ENCODE data around the gene SGPP2. TPM values are rescaled to one million over a fixed set of nuclear protein-coding genes. Genes with fewer than 3 reads are reported as not detected.
"Not testable (repeated sequence)": the region's sequence is repeated elsewhere in the genome, so short reads cannot be mapped to it uniquely, and the experiment has no call there.

SGPP2 gene
- total RNA-seq, 2 donors from 2014 or later, result 4.5 to 5.1 TPM

DNA sequence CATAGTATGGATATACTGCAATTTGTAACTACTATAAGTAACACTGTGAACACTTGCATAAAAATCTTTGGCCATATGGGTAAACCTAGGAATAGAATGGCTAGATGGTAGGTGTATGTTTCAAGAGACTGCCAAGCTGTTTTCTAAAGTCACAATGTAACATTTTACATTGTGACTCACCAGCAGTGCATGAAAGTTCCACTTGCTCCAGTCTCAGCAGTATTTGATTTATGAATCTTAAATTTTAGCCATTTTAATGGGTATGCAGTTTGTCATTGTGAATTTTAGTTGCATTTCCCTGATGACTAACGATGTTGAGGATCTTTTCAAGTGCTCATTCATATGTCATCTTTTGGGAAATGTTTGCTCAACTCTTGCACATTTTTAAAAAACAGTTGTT, 145.5 kb downstream of the SGPP2 start:
- Mint-ChIP-seq H3K27me3 (no peaks in the 10 kb centered on the region), H3K27ac (no peak overlapping the region), H3K36me3 (ENCODE audit: low read depth) (peaks cover 14% of the 10 kb centered on the region), H3K4me3 (no peak overlapping the region), H3K4me1 (peaks cover 8% of the 10 kb centered on the region)
- no peaks in the 10 kb centered on the region for H3K9me3 ChIP-seq (ENCODE audit: control insufficient read depth, low read length, poor library complexity, severe bottlenecking)
- ATAC-seq (no peak), DNase-seq (no peak)

DNA sequence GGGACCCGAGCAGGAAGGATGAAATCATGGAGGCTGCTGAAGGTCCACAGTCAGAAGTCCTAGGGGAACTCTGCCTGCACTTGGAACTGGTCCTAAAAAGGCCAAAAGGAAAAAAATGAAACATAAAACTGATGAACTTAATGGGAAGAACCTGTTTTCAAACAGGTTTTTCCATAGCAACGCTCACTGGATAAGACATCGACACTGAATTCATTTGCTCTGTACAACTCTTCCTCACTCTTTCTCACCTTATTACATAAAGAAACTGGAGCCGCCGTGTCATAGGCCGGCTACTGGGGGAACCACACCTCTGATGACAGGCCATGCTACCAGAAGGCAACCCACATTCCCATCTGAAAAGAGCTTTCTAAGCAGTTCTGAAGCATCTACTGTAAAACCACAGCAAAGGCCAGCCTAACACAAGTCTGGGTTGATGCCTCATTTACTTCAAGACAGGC, 147.9 kb downstream of the SGPP2 start:
- peaks cover 11% of the 10 kb centered on the region for H3K36me3 Mint-ChIP-seq (ENCODE audit: low read depth)
- H3K27me3 Mint-ChIP-seq, result no peaks in the 10 kb centered on the region
- H3K4me1 Mint-ChIP-seq, result peaks cover 8% of the 10 kb centered on the region

DNA sequence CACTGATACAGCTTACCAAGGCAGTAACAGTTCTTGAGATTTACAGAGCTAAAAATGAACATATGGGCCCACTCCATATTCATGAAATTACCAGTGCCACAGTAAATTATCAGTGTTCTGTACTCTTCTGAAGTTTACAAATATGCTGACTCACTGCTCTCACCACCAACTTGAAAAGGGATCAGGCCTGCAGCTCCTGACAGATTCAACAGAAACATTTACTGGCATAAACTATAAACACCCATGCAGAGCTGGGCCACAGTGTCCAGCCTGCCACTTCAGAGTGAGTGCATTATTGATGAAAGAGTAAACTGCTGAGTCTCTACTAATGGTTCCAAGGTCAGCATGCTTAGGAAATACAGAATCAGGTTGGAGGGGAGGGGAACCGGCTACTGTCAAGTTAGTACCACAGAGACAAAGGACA, 148.4 kb downstream of the SGPP2 start:
- peaks cover 8% of the 10 kb centered on the region for H3K4me1 Mint-ChIP-seq
- H3K9me3 ChIP-seq (ENCODE audit: control insufficient read depth, low read length, poor library complexity, severe bottlenecking), result no peaks in the 10 kb centered on the region
- no peak overlapping the region for H3K27ac Mint-ChIP-seq
- DNase-seq (no peak), ATAC-seq (no peak)
- H3K4me3 Mint-ChIP-seq, result no peak overlapping the region
- H3K36me3 Mint-ChIP-seq (ENCODE audit: low read depth), result peaks cover 11% of the 10 kb centered on the region
- H3K27me3 Mint-ChIP-seq, result no peaks in the 10 kb centered on the region

More for the DNA sequence above, 147.9 kb downstream of the SGPP2 start:
- no peak overlapping the region for H3K27ac Mint-ChIP-seq
- H3K4me3 Mint-ChIP-seq, result no peak overlapping the region
- no peaks in the 10 kb centered on the region for H3K9me3 ChIP-seq (ENCODE audit: control insufficient read depth, low read length, poor library complexity, severe bottlenecking)
- no peak for DNase-seq
- ATAC-seq, result no peak

DNA sequence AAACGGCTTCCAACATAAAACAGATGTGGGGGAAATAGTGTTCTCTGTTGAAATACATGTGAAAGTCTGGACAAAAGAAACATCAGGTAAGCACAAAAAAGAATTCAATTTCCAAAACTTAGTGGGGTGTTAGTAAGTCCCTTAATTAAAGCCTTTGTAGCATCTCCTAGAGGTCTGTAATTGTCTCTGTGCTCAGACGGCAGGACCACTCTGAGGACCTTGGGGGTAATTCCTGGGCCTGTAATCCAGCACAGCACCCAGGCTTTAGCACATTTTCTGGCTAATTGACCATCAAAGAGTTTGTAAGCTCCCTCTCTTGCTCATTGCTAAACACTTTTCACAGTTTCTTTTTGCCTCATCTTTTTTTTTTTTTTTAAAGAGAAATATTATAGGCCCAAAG, 151.3 kb downstream of the SGPP2 start:
- no peak for ATAC-seq
- Mint-ChIP-seq H3K36me3 (ENCODE audit: low read depth) (peaks cover 9% of the 10 kb centered on the region), H3K4me1 (peaks cover 12% of the 10 kb centered on the region), H3K4me3 (no peak overlapping the region), H3K27ac (no peak overlapping the region), H3K27me3 (no peaks in the 10 kb centered on the region)
- H3K9me3 ChIP-seq (ENCODE audit: control insufficient read depth, low read length, poor library complexity, severe bottlenecking), result no peaks in the 10 kb centered on the region
- DNase-seq, result no peak

DNA sequence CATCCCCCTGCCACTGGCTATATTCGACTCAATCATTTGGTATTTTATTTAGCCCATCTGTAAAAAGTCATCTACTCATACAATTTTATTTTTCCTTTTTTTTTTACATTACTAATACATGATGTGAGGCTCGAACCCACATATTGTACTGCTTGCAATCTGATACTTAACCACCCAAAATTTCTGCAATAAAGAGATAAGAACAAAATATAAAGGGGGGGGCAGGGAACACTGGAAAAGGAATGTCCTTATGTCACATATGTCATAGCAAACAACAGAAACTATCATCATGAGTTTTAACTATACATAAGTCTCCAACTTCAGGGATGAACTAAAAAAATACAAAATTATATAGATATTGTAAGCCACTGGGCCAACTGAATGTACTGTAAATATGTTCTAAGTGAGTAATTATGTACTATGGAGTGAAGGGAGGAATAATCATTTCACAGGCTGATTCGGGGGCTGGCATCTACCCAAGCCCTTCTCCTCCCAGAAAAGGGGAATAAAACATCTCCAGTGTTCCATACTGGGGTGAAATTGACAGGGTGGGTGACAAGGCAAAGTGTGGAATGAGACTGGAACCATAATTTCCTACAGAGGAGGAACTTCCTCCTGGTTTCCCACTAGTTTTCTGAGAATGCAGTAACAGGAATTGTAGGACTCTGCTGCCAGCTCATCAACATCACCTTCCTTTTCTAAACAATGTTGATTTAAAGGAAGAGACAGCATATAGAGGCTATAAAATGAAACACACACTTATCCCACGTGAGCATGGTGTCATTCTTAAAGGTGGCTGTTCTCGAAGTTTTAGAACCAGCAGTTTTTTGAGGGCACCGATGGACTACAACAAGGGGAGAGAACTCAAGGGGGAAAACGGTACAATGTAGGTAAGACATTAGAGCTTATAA, 152.1 kb downstream of the SGPP2 start:
- ATAC-seq, result no peak
- Mint-ChIP-seq H3K27me3 (no peaks in the 10 kb centered on the region), H3K4me1 (peaks cover 12% of the 10 kb centered on the region), H3K4me3 (no peak overlapping the region), H3K27ac (no peak overlapping the region), H3K36me3 (ENCODE audit: low read depth) (peaks cover 8% of the 10 kb centered on the region)
- DNase-seq, result no peak
- H3K9me3 ChIP-seq (ENCODE audit: control insufficient read depth, low read length, poor library complexity, severe bottlenecking), result no peaks in the 10 kb centered on the region

DNA sequence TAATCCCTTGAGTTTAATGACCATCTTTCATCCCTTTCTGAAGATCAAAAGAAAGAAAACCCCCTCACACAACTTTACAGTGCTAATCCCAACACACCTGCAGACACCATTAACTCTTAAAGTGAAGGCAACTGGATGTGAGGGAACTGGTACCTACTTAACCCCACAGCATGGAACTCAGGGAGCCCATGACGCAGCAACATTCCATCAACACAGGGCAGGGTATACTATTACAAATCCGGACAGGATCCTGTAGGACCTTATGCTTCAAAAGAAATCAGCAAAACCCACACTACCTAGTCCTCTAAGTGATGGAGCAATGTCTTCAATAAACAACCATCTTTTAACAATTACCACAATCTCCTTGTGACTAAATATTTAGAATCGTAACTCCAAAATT, 153.0 kb downstream of the SGPP2 start:
- H3K4me3 Mint-ChIP-seq, result no peak overlapping the region
- ATAC-seq, result no peak

DNA sequence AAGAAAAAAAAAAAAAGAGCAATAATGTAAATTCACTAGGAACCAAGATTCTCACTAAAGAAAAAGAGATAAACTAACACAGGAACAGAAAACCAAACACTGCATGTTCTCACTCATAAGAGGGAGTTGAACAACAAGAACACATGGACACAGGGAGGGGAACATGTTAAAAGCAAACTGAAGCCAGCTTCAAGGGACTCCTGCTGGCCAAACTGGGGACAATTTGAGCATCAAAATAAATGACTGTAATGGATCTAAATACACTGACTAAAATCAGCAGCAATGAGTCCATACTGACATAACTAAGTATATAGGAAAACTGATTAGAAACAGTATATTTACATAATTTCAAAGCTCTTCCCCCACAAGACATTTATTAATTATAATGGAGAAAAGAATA, 158.6 kb downstream of the SGPP2 start:
- Mint-ChIP-seq H3K36me3 (ENCODE audit: low read depth) (peaks cover 6% of the 10 kb centered on the region), H3K27ac (no peak overlapping the region), H3K27me3 (no peaks in the 10 kb centered on the region), H3K4me3 (no peak overlapping the region), H3K4me1 (peaks cover 23% of the 10 kb centered on the region)
- DNase-seq (no peak), ATAC-seq (no peak)
- no peaks in the 10 kb centered on the region for H3K9me3 ChIP-seq (ENCODE audit: control insufficient read depth, low read length, poor library complexity, severe bottlenecking)

More for the DNA sequence above, 153.0 kb downstream of the SGPP2 start:
- no peaks in the 10 kb centered on the region for H3K9me3 ChIP-seq (ENCODE audit: control insufficient read depth, low read length, poor library complexity, severe bottlenecking)
- DNase-seq, result no peak
- peaks cover 2% of the 10 kb centered on the region for H3K36me3 Mint-ChIP-seq (ENCODE audit: low read depth)
- peaks cover 16% of the 10 kb centered on the region for H3K4me1 Mint-ChIP-seq
- H3K27ac Mint-ChIP-seq, result no peak overlapping the region
- H3K27me3 Mint-ChIP-seq, result no peaks in the 10 kb centered on the region

DNA sequence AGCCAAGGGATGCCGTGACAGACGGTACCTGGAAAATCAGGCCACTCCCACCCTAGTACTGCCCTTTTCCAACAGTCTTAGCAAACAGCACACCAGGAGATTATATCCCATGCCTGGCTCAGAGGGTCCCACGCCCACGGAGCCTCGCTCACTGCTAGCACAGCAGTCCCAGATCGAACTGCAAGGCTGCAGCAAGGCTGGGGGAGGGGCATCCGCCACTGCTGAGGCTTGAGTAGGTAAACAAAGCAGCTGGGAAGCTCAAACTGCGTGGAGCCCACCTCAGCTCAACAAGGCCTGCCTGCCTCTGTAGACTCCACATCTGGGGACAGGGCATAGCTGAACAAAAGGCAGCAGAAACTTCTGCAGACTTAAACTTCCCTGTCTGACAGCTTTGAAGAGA, 160.2 kb downstream of the SGPP2 start:
- H3K36me3 Mint-ChIP-seq (ENCODE audit: low read depth); H3K27ac Mint-ChIP-seq; H3K4me3 Mint-ChIP-seq: not testable (repeated sequence)

DNA sequence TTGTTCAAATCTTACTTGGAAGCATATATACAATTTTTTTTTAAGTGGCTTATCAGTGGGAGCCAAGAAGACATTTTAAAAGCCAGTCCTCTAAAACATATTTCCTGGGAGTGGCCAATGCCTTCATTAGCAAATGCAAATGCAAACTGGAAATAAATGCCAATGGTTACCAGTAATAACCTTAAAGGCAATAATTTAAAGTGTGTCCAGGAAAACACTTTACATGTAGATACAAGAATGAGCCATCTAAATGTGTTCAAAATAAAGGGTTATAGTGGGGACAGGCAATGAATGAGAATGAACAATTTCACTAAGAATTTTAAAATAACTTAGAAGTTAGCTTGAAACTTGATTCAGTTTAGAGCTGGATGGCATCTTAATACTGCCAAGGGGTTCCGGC, 167.3 kb downstream of the SGPP2 start:
- H3K36me3 Mint-ChIP-seq (ENCODE audit: low read depth), result peaks cover 2% of the 10 kb centered on the region
- no peak for ATAC-seq
- no peak for DNase-seq
- H3K27ac Mint-ChIP-seq, result no peak overlapping the region
- H3K4me3 Mint-ChIP-seq, result no peak overlapping the region
- H3K4me1 Mint-ChIP-seq, result peaks cover 4% of the 10 kb centered on the region
- no peaks in the 10 kb centered on the region for H3K27me3 Mint-ChIP-seq
- H3K9me3 ChIP-seq (ENCODE audit: control insufficient read depth, low read length, poor library complexity, severe bottlenecking), result no peaks in the 10 kb centered on the region

More for the DNA sequence above, 160.2 kb downstream of the SGPP2 start:
- not testable (repeated sequence) for H3K9me3 ChIP-seq (ENCODE audit: control insufficient read depth, low read length, poor library complexity, severe bottlenecking); DNase-seq; ATAC-seq; H3K27me3 Mint-ChIP-seq
- peaks cover 19% of the 10 kb centered on the region for H3K4me1 Mint-ChIP-seq

DNA sequence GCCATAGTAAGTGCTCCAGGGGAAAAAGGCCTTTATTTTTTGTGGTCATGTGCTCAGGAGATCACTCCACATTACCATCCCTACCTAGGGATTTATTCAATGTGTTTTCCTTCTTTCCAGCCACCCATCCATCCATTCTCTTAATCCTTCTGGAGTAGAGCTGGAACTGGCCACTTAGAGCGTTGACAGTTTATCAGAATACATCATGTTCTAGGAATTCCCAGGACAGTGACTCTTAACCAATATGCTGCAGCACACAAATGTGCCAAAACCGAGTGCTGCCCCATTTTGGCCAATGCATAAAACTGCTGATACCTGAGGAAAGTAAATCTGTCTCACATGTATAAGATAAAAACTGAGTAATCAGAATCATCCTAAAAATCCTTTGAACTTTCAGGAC, 167.8 kb downstream of the SGPP2 start:
- H3K4me3 Mint-ChIP-seq, result no peak overlapping the region
- H3K27me3 Mint-ChIP-seq, result no peaks in the 10 kb centered on the region
- H3K27ac Mint-ChIP-seq, result no peak overlapping the region
- peaks cover under 1% of the 10 kb centered on the region for H3K4me1 Mint-ChIP-seq
- no peaks in the 10 kb centered on the region for H3K9me3 ChIP-seq (ENCODE audit: control insufficient read depth, low read length, poor library complexity, severe bottlenecking)
- DNase-seq (no peak), ATAC-seq (no peak)
- H3K36me3 Mint-ChIP-seq (ENCODE audit: low read depth), result peaks cover 2% of the 10 kb centered on the region

DNA sequence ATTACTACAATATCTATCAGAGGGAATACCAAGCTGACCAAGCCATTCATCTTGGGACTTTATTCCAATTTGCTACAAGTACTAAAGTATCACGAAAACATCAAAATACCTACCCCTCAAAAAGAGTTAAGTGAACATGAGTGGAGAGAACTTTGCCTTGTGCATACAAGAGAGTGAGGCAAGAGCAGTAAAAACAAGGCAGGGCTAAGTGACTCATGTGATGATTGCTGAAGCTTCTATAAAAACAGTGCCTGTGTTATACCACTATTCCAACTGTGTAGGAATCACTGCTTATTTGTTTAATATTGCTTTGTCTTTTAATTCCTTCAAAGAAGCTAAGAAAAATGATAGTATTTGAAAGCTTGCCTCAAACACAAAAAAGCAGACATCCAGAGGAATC, 170.3 kb downstream of the SGPP2 start:
- H3K9me3 ChIP-seq (ENCODE audit: control insufficient read depth, low read length, poor library complexity, severe bottlenecking), result no peaks in the 10 kb centered on the region
- H3K36me3 Mint-ChIP-seq (ENCODE audit: low read depth), result peaks cover 5% of the 10 kb centered on the region
- no peak overlapping the region for H3K4me3 Mint-ChIP-seq
- no peak overlapping the region for H3K27ac Mint-ChIP-seq
- DNase-seq (no peak), ATAC-seq (no peak)
- no peaks in the 10 kb centered on the region for H3K4me1 Mint-ChIP-seq
- H3K27me3 Mint-ChIP-seq, result no peaks in the 10 kb centered on the region

DNA sequence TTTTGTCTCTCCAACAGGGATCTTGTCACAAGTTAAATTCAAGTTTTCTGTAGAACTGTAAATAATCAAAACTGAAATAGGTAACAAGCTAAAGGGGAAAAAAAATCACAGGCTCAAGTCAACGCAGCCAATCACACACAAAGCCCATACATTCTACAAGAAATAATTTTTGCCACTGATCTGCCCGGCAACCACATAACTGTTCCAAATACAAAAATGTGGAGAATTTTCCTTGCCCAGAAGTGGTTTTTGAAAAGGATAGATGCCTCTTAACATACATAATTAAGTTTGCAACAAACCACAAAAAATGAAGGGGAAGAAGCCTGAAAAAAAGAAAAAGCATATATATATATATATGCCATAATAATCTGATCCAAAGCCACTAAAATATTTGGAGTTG, 171.2 kb downstream of the SGPP2 start:
- Mint-ChIP-seq H3K27ac (no peak overlapping the region), H3K4me1 (no peaks in the 10 kb centered on the region), H3K4me3 (no peak overlapping the region), H3K36me3 (ENCODE audit: low read depth) (peaks cover 3% of the 10 kb centered on the region), H3K27me3 (no peaks in the 10 kb centered on the region)
- DNase-seq (no peak), ATAC-seq (no peak)
- H3K9me3 ChIP-seq (ENCODE audit: control insufficient read depth, low read length, poor library complexity, severe bottlenecking), result no peaks in the 10 kb centered on the region

DNA sequence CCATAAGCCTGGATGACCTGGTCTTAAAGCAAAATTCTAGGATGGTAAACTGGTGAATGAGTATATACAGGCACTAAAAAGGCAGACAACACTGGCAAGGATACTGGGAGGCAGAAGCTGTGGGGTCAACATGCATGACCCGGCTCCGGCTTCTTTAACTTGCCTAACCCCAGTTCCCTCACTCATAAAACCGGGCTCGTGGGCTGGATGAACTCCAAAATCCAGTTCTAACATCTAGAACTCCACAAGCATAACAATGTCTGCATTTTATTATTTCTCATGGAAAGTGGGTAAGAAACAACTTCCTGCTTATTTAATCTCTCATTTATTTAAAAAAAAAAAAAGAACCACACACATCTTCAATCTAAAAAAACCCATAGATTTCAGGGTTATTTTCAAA, 174.3 kb downstream of the SGPP2 start:
- Mint-ChIP-seq H3K4me1 (no peaks in the 10 kb centered on the region), H3K36me3 (ENCODE audit: low read depth) (peaks cover 3% of the 10 kb centered on the region), H3K4me3 (no peak overlapping the region), H3K27me3 (no peaks in the 10 kb centered on the region), H3K27ac (no peak overlapping the region)
- DNase-seq, result no peak
- no peak for ATAC-seq
- no peaks in the 10 kb centered on the region for H3K9me3 ChIP-seq (ENCODE audit: control insufficient read depth, low read length, poor library complexity, severe bottlenecking)

DNA sequence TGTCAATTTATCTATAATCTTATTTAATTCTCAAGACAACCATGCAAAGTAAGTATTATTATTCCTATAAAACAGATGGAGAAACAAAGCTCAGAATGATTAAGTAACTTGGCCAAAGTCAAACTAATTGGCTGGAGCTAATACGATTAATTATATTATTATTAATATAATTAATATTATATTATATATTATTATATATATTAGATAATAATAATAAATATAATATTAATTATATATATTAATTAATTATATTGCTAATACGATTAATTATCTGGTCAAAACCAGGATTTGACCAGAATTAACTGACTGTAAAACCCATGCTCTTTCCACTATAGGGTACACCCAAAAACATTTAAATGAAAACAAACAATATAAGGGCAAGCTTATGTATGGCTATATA, 179.2 kb downstream of the SGPP2 start:
- peaks cover 4% of the 10 kb centered on the region for H3K4me1 Mint-ChIP-seq
- H3K27me3 Mint-ChIP-seq, result no peaks in the 10 kb centered on the region
- no peak for ATAC-seq
- H3K4me3 Mint-ChIP-seq, result no peak overlapping the region
- DNase-seq, result no peak
- H3K27ac Mint-ChIP-seq, result no peak overlapping the region
- H3K36me3 Mint-ChIP-seq (ENCODE audit: low read depth), result peaks cover 2% of the 10 kb centered on the region
- H3K9me3 ChIP-seq (ENCODE audit: control insufficient read depth, low read length, poor library complexity, severe bottlenecking), result no peaks in the 10 kb centered on the region

Measured in T-helper 17 cell (primary cell).